ENCODE data around the gene CTSS. TPM values are rescaled to one million over a fixed set of nuclear protein-coding genes. Genes with fewer than 3 reads are reported as not detected.

CTSS gene
- total RNA-seq, 2 experiments from 2014 or later = 38.7 to 40.6 TPM

GRCh38 chr1:150751443-150751842 is 14.1 kb downstream of the CTSS start:
- ChIA-PET POLR2A (interaction anchor here (1.1 kb wide), 1 partner anchor 16 kb away, joined by 3 read pairs; no protein-coding TSS in a partner anchor), CTCF (ENCODE audit: unreplicated experiment) (no interaction called here)
- H3K4me3 ChIP-seq (ENCODE audit: low read depth, low read length, poor library complexity, severe bottlenecking) = no peak overlapping the region
- no peaks in the 10 kb centered on the region for H3K79me2 ChIP-seq (ENCODE audit: insufficient read depth, low read depth, low read length)
- no peaks in the 10 kb centered on the region for H3K9me2 ChIP-seq (ENCODE audit: insufficient read depth, low read length)
- H3K27ac ChIP-seq (ENCODE audit: low read depth, low read length, poor library complexity, severe bottlenecking) = no peak overlapping the region
- peaks cover 93% of the 10 kb centered on the region for H3K36me3 ChIP-seq (ENCODE audit: insufficient read depth, low read length)
- intact Hi-C loops (cut with micrococcal nuclease; ENCODE audit: unreplicated experiment) = no loop called here
- no peak for DNase-seq (ENCODE audit: low spot score)
- TF ChIP-seq, protein P1, sequence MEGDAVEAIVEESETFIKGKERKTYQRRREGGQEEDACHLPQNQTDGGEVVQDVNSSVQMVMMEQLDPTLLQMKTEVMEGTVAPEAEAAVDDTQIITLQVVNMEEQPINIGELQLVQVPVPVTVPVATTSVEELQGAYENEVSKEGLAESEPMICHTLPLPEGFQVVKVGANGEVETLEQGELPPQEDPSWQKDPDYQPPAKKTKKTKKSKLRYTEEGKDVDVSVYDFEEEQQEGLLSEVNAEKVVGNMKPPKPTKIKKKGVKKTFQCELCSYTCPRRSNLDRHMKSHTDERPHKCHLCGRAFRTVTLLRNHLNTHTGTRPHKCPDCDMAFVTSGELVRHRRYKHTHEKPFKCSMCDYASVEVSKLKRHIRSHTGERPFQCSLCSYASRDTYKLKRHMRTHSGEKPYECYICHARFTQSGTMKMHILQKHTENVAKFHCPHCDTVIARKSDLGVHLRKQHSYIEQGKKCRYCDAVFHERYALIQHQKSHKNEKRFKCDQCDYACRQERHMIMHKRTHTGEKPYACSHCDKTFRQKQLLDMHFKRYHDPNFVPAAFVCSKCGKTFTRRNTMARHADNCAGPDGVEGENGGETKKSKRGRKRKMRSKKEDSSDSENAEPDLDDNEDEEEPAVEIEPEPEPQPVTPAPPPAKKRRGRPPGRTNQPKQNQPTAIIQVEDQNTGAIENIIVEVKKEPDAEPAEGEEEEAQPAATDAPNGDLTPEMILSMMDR (conservative IDR thresholded peaks at IDR 0.05; ENCODE audit: low read length) = no peak
- no peak for TF ChIP-seq EZH2phosphoT487 (IDR thresholded peaks at IDR 0.05; ENCODE audit: borderline replicate concordance, low read depth, low read length)
- H2AFZ ChIP-seq (ENCODE audit: low read length) = no peak overlapping the region
- no peak overlapping the region for H3K4me2 ChIP-seq (ENCODE audit: low read length)
- no peaks in the 10 kb centered on the region for H3K9me3 ChIP-seq (ENCODE audit: low read length)
- no peaks in the 10 kb centered on the region for H3K4me1 ChIP-seq (ENCODE audit: insufficient read depth, low read length, poor library complexity, severe bottlenecking)
- BruUV-seq (replicated peaks) = no TSS peak
- no peaks in the 10 kb centered on the region for H4K20me1 ChIP-seq (ENCODE audit: insufficient read depth, low read length)

- Histone ChIP-seq H3K27ac (ENCODE audit: low read depth, low read length, poor library complexity, severe bottlenecking) (no peak overlapping the region), H2AFZ (ENCODE audit: low read length) (no peak overlapping the region), H4K20me1 (ENCODE audit: insufficient read depth, low read length) (no peaks in the 10 kb centered on the region), H3K36me3 (ENCODE audit: insufficient read depth, low read length) (peaks cover 95% of the 10 kb centered on the region), H3K4me3 (ENCODE audit: low read depth, low read length, poor library complexity, severe bottlenecking) (no peak overlapping the region), H3K9me3 (ENCODE audit: low read length) (no peaks in the 10 kb centered on the region), H3K9me2 (ENCODE audit: insufficient read depth, low read length) (no peaks in the 10 kb centered on the region), H3K4me1 (ENCODE audit: insufficient read depth, low read length, poor library complexity, severe bottlenecking) (no peaks in the 10 kb centered on the region), H3K4me2 (ENCODE audit: low read length) (no peak overlapping the region), H3K79me2 (ENCODE audit: insufficient read depth, low read depth, low read length) (no peaks in the 10 kb centered on the region)
- DNase-seq (ENCODE audit: low spot score) = no peak
- intact Hi-C loops (cut with micrococcal nuclease; ENCODE audit: unreplicated experiment) = no loop called here
- CTCF ChIA-PET (ENCODE audit: unreplicated experiment) = no interaction called here
- POLR2A ChIA-PET = interaction anchor here (0.6 to 1.0 kb wide), 2 partner anchors 13 to 108 kb away, joined by 3 read pairs; no protein-coding TSS in a partner anchor
- no TSS peak for BruUV-seq (replicated peaks)
- TF ChIP-seq EZH2phosphoT487 (IDR thresholded peaks at IDR 0.05; ENCODE audit: borderline replicate concordance, low read depth, low read length) = no peak
- TF ChIP-seq, protein P1 (conservative IDR thresholded peaks at IDR 0.05; ENCODE audit: low read length) = no peak
These were observed 15.8 kb downstream of the CTSS start for GRCh38 chr1:150749720-150750311.

Data from OCI-LY7 (cell line).